Endothelial cell of umbilical vein (primary cell): Measurements from ENCODE around the gene KLF13. TPM values are rescaled to one million over a fixed set of nuclear protein-coding genes. Genes with fewer than 3 reads are reported as not detected.

ENCODE experiments used
- BruUV-seq: library from RNA; stranded (reverse); fragments of 400-500 nt; replicated peaks from 2 replicates; lab custom pipeline; 2021; lab: Mats Ljungman, UMichigan
- CTCF ChIA-PET: fragments of 300-600, 350-600 bp; sonication (Branson Sonifier 250); formaldehyde crosslinking; loops from one replicate; lab custom pipeline; 2021; ENCODE audit warnings: antibody characterized with exemption, inconsistent platforms; lab: Charles Lee
- POLR2A ChIA-PET: fragments of 300-600, 350-600 bp; sonication (Branson Sonifier 250); formaldehyde crosslinking; loops from one replicate; lab custom pipeline; 2021; ENCODE audit warnings: antibody characterized with exemption, inconsistent platforms; lab: Charles Lee
- DNase-seq: peaks from one replicate; pipeline ENCODE4 v3.0.0-alpha.2; 2011; ENCODE audit warnings: low read depth, low spot score
- FAIRE-seq: peaks from 2 replicates; lab custom pipeline; 2011; peaks lifted over from hg19 to GRCh38; lab: Jason Lieb, UNC
- H2AFZ ChIP-seq: 2 replicates; pipeline ENCODE4 v1.6.0; 2012; ENCODE audit warnings: low read depth, low read length, control low read depth, inconsistent platforms
- H3K27ac ChIP-seq: 2 replicates; pipeline ENCODE4 v1.5.1; 2011; ENCODE audit warnings: low read depth, mild to moderate bottlenecking, control low read depth, low read length, moderate library complexity; ENCODE audit not compliant: insufficient read depth
- H3K27me3 ChIP-seq, 2 experiments: 2 replicates each; pipeline versions ENCODE4 v1.6.0 to v1.6.1; 2011; ENCODE audit warnings: low read length in 2 of 2, mixed read lengths in 1 of 2; ENCODE audit not compliant: control insufficient read depth in 2 of 2, insufficient read depth in 2 of 2
- H3K36me3 ChIP-seq, 2 experiments: 2 replicates in 1 of 2; 3 replicates in 1 of 2; pipeline ENCODE4 v1.5.1; 2011; ENCODE audit warnings: low read length in 2 of 2, mild to moderate bottlenecking in 1 of 2, moderate library complexity in 1 of 2; ENCODE audit not compliant: control insufficient read depth in 2 of 2, insufficient read depth in 2 of 2; ENCODE audit errors: extremely low read depth in 1 of 2
- H3K4me1 ChIP-seq: 3 replicates; pipeline ENCODE4 v1.5.1; 2011; ENCODE audit warnings: mild to moderate bottlenecking, low read length; ENCODE audit not compliant: control insufficient read depth, insufficient read depth; ENCODE audit errors: extremely low read depth
- H3K4me2 ChIP-seq: 2 replicates; pipeline ENCODE4 v1.6.1; 2011; ENCODE audit warnings: low read length, control low read depth, mixed read lengths; ENCODE audit not compliant: insufficient read depth
- H3K4me3 ChIP-seq, 3 experiments: fragments of 200-600 bp in 1 of 3; sonication (generic), shearing (Covaris generic) in 1 of 3; replicated peaks in 1 of 3; 2 replicates each; pipeline ENCODE4 v1.5.1; 2011 to 2016; ENCODE audit warnings: control low read depth in 3 of 3, low read length in 3 of 3, mild to moderate bottlenecking in 2 of 3, inconsistent platforms in 1 of 3, low read depth in 1 of 3, moderate library complexity in 1 of 3; ENCODE audit not compliant: insufficient read depth in 1 of 3
- H3K79me2 ChIP-seq: 2 replicates; pipeline ENCODE4 v1.6.0; 2012; ENCODE audit warnings: low read length, inconsistent platforms; ENCODE audit not compliant: control insufficient read depth, insufficient read depth
- H3K9ac ChIP-seq: replicated peaks from 2 replicates; pipeline ENCODE3; 2011; ENCODE audit warnings: low read length, control low read depth; ENCODE audit not compliant: insufficient read depth; ENCODE audit errors: extremely low read depth
- H3K9me1 ChIP-seq: replicated peaks from 3 replicates; pipeline ENCODE4 v1.6.0; 2011; ENCODE audit warnings: mild to moderate bottlenecking, low read length; ENCODE audit not compliant: control insufficient read depth, insufficient read depth; ENCODE audit errors: extremely low read depth
- H3K9me3 ChIP-seq: replicated peaks from 2 replicates; pipeline ENCODE4 v1.5.1; 2012; ENCODE audit warnings: low read length, inconsistent platforms; ENCODE audit not compliant: control insufficient read depth, insufficient read depth
- H4K20me1 ChIP-seq: replicated peaks from 2 replicates; pipeline ENCODE3; 2011; ENCODE audit warnings: mild to moderate bottlenecking, low read length; ENCODE audit not compliant: control insufficient read depth, insufficient read depth; ENCODE audit errors: extremely low read depth
- CTCF ChIP-seq, 2 donors: IDR thresholded peaks; 1 replicate in 1 of 2; 2 replicates in 1 of 2; pipeline ENCODE4 v1.5.1; 2011; ENCODE audit warnings: low read length in 2 of 2, mild to moderate bottlenecking in 2 of 2, moderate library complexity in 2 of 2, control low read depth in 1 of 2, inconsistent platforms in 1 of 2, low read depth in 1 of 2; ENCODE audit not compliant: insufficient read depth in 1 of 2; ENCODE audit errors: extremely low read depth in 1 of 2
- EZH2 ChIP-seq: IDR thresholded peaks from 2 replicates; pipeline ENCODE4 v1.6.1; 2012; ENCODE audit warnings: borderline replicate concordance, low read depth, mild to moderate bottlenecking, moderate library complexity, low read length, inconsistent platforms; ENCODE audit not compliant: severe bottlenecking
- FOS ChIP-seq: IDR thresholded peaks from 2 replicates; pipeline ENCODE4 v1.6.1; 2011; ENCODE audit warnings: mild to moderate bottlenecking, low read length, moderate library complexity, borderline replicate concordance; ENCODE audit not compliant: insufficient read depth
- GATA2 ChIP-seq: IDR thresholded peaks from 2 replicates; pipeline ENCODE4 v1.7.0; 2011; ENCODE audit warnings: low read depth, mild to moderate bottlenecking, moderate library complexity, mixed read lengths, low read length; ENCODE audit not compliant: insufficient read length, insufficient read depth
- JUN ChIP-seq: IDR thresholded peaks from 2 replicates; pipeline ENCODE4 v1.6.1; 2011; ENCODE audit warnings: borderline replicate concordance, low read depth; ENCODE audit not compliant: insufficient read length, insufficient read depth
- MYC ChIP-seq: IDR thresholded peaks from one replicate; pipeline ENCODE4 v1.6.1; 2011; ENCODE audit warnings: mild to moderate bottlenecking, low read depth, low read length
- POLR2A ChIP-seq: IDR thresholded peaks from 2 replicates; pipeline ENCODE4 v1.6.1; 2012; ENCODE audit warnings: low read depth, mild to moderate bottlenecking, control low read depth, low read length
- POLR2AphosphoS5 ChIP-seq: IDR thresholded peaks from 2 replicates; pipeline ENCODE4 v1.6.1; 2012; ENCODE audit warnings: low read depth, mild to moderate bottlenecking, control low read depth, low read length, moderate library complexity; ENCODE audit not compliant: insufficient read depth
- dilution Hi-C: fragments of 300-500 bp; cut with MboI; formaldehyde crosslinking; loops from one replicate; pipeline ENCODE4 v1.15.0; 2019; ENCODE audit warnings: low sequenced_read_pairs; ENCODE audit not compliant: extremely low pct_ligation_motif_present
- intact Hi-C: fragments of 100-400 bp; cut with micrococcal nuclease; formaldehyde crosslinking; loops from one replicate; pipeline ENCODE4 v1.10.0; 2022
- polyA plus RNA-seq, 4 experiments: library from polyadenylated mRNA; depleted of rRNA in 3 of 4; stranded (reverse) in 3 of 4; unstranded in 1 of 4; fragments of >200 nt; gene quantifications; 2 replicates each; pipeline versions ENCODE4 v1.2.1 to v1.2.3, GENCODE V29; 2011 to 2012; ENCODE audit warnings: missing spikeins in 1 of 4
- total RNA-seq: library from RNA; stranded (reverse); gene quantifications from 2 replicates; pipeline ENCODE4 v1.2.3, GENCODE V29; 2021
- TF ChIP-seq, protein P1 (sequence below): IDR thresholded peaks from 2 replicates; pipeline ENCODE4 v1.6.1; 2011; ENCODE audit not compliant: insufficient read depth, insufficient read length

The KLF13 gene
- total and polyA plus RNA-seq, 2 donors (not counting 3 experiments of a cell fraction or from before 2014, with no cell fraction given), result 10.1 to 31.9 TPM

- Histone ChIP-seq H3K36me3 (no peaks in the 10 kb centered on the region), H3K9me3 (no peaks in the 10 kb centered on the region), H3K27ac (no peak overlapping the region), H3K4me1 (no peaks in the 10 kb centered on the region), H3K9ac (no peak overlapping the region), H3K27me3 (peaks cover 1 to 2% of the 10 kb centered on the region in 2 experiments), H3K4me2 (no peak overlapping the region), H3K79me2 (no peaks in the 10 kb centered on the region), H3K4me3 (no peak overlapping the region), H3K9me1 (no peaks in the 10 kb centered on the region), H2AFZ (no peak overlapping the region), H4K20me1 (no peaks in the 10 kb centered on the region)
- ChIA-PET POLR2A (no interaction called here), CTCF (interaction anchor here (1.3 kb wide), 1 partner anchor 171 kb away, joined by 4 read pairs; no protein-coding TSS in a partner anchor)
- DNase-seq (no peak), FAIRE-seq (no peak)
- no peak for TF ChIP-seq CTCF (IDR thresholded peaks at IDR 0.05; ENCODE audit: extremely low read depth in 1 of 2, insufficient read depth in 1 of 2, low read depth in 1 of 2, low read length in 2 of 2)
- TF ChIP-seq, protein P1, sequence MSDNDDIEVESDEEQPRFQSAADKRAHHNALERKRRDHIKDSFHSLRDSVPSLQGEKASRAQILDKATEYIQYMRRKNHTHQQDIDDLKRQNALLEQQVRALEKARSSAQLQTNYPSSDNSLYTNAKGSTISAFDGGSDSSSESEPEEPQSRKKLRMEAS, result no peak
- dilution Hi-C loops, result loop anchor here (25.0 kb wide), 1 partner anchor 105 kb away; no protein-coding TSS in a partner anchor
- BruUV-seq, result no TSS peak
- intact Hi-C loops, result no loop called here
Observed at GRCh38 chr15:31317421-31318327, 9.0 kb upstream of the KLF13 start.

DNA sequence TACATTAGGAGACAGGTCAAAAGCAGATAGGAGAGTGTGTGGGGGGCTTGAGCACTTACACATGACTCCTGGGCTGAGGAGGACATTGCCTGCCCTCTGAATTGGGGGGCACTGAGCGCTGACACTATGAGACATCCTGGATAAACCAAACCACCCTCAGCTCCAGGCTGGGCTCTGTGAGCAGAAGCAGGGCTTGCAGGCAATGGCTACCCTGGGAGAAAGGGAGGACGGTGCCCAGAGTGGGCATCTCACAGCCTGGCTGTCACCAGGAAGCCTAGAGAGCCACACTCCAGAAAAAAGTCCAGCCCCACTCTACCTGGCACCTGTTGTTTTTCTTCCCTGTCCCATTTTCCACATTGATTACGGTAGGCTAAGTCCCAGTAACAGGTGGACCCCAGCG is 8.2 kb upstream of the KLF13 start:
- CTCF ChIA-PET, result no interaction called here
- FAIRE-seq, result no peak
- intact Hi-C loops (no loop called here), dilution Hi-C loops (loop anchor here (25.0 kb wide), 1 partner anchor 106 kb away; no protein-coding TSS in a partner anchor)
- TF ChIP-seq JUN (no peak), FOS (no peak), CTCF (IDR thresholded peaks at IDR 0.05; ENCODE audit: extremely low read depth in 1 of 2, insufficient read depth in 1 of 2, low read depth in 1 of 2, low read length in 2 of 2) (no peak), POLR2A (no peak), EZH2 (no peak), POLR2AphosphoS5 (no peak), GATA2 (no peak), MYC (no peak)
- TF ChIP-seq, protein P1, result no peak
- no peak for DNase-seq
- Histone ChIP-seq H4K20me1 (no peaks in the 10 kb centered on the region), H3K9me3 (no peaks in the 10 kb centered on the region), H3K4me3 (no peak overlapping the region), H2AFZ (no peak overlapping the region), H3K4me2 (no peak overlapping the region), H3K79me2 (no peaks in the 10 kb centered on the region), H3K27me3 (peaks cover 1 to 2% of the 10 kb centered on the region in 2 experiments), H3K27ac (no peak overlapping the region), H3K4me1 (no peaks in the 10 kb centered on the region), H3K9me1 (no peaks in the 10 kb centered on the region), H3K36me3 (no peaks in the 10 kb centered on the region), H3K9ac (no peak overlapping the region)
- POLR2A ChIA-PET, result no interaction called here
- BruUV-seq, result no TSS peak
